DND-41 (cell line): ENCODE results near the gene KRTAP9-1.
"Not testable (repeated sequence)": the region's sequence is repeated elsewhere in the genome, so short reads cannot be mapped to it uniquely, and the experiment has no call there.

Experiments
- ATAC-seq: fragments of 200-7000 bp; cut with Tn5 transposase; 3 replicates; pipeline ENCODE4 v1.9.1; 2021; ENCODE audit warnings: low read depth; ENCODE audit not compliant: insufficient read depth
- DNase-seq: peaks from one replicate; pipeline ENCODE4 v3.0.0-alpha.2; 2020
- H2AFZ ChIP-seq: 2 replicates; pipeline ENCODE4 v1.6.0; 2012; ENCODE audit warnings: low read depth, low read length
- H3K27ac ChIP-seq: 2 replicates; pipeline ENCODE4 v1.5.1; 2012; ENCODE audit warnings: low read length, inconsistent platforms
- H3K27me3 ChIP-seq: fragments of 200-600 bp; sonication (generic); 2 replicates; pipeline ENCODE4 v1.6.0; 2012; ENCODE audit warnings: low read length, mild to moderate bottlenecking, inconsistent platforms; ENCODE audit not compliant: insufficient read depth, poor library complexity
- H3K36me3 ChIP-seq: 2 replicates; pipeline ENCODE4 v1.5.1; 2012; ENCODE audit warnings: low read length, inconsistent platforms; ENCODE audit not compliant: insufficient read depth
- H3K4me1 ChIP-seq: 2 replicates; pipeline ENCODE4 v1.5.1; 2012; ENCODE audit warnings: mild to moderate bottlenecking, low read length; ENCODE audit not compliant: insufficient read depth
- H3K4me2 ChIP-seq: 2 replicates; pipeline ENCODE4 v1.6.0; 2012; ENCODE audit warnings: mild to moderate bottlenecking, moderate library complexity, low read length, inconsistent platforms; ENCODE audit not compliant: insufficient read depth
- H3K4me3 ChIP-seq, 2 experiments: fragments of 200-600 bp in 1 of 2; shearing (Covaris generic) in 1 of 2; 2 replicates each; pipeline ENCODE4 v1.5.1; 2012 to 2016; ENCODE audit warnings: inconsistent platforms in 2 of 2, low read length in 2 of 2, mild to moderate bottlenecking in 2 of 2, low read depth in 1 of 2, moderate library complexity in 1 of 2
- H3K79me2 ChIP-seq: 2 replicates; pipeline ENCODE4 v1.6.0; 2012; ENCODE audit warnings: low read length, inconsistent platforms; ENCODE audit not compliant: insufficient read depth
- H3K9ac ChIP-seq: 2 replicates; pipeline ENCODE4 v1.6.0; 2012; ENCODE audit warnings: low read depth, mild to moderate bottlenecking, inconsistent platforms, low read length, moderate library complexity
- H3K9me3 ChIP-seq: 2 replicates; pipeline ENCODE4 v1.5.1; 2012; ENCODE audit warnings: low read length, moderate library complexity, mild to moderate bottlenecking, inconsistent platforms; ENCODE audit not compliant: insufficient read depth, severe bottlenecking
- H4K20me1 ChIP-seq: 2 replicates; pipeline ENCODE4 v1.6.0; 2012; ENCODE audit warnings: low read length; ENCODE audit not compliant: insufficient read depth
- CTCF ChIP-seq: IDR thresholded peaks from 2 replicates; pipeline ENCODE4 v1.5.1; 2012; ENCODE audit warnings: borderline replicate concordance, low read length, moderate library complexity, mild to moderate bottlenecking; ENCODE audit not compliant: poor library complexity, severe bottlenecking; ENCODE audit errors: extremely low read depth
- EZH2 ChIP-seq: IDR thresholded peaks from 3 replicates; pipeline ENCODE4 v1.6.1; 2012; ENCODE audit warnings: borderline replicate concordance, low read depth, mild to moderate bottlenecking, moderate library complexity, low read length, inconsistent platforms; ENCODE audit not compliant: severe bottlenecking

The KRTAP9-1 gene

GRCh38 chr17:41150026-41150425, 39.7 kb upstream of the KRTAP9-1 start:
- Histone ChIP-seq H3K9me3 (no peaks in the 10 kb centered on the region), H3K9ac (no peak overlapping the region), H4K20me1 (no peaks in the 10 kb centered on the region), H3K4me2 (no peak overlapping the region), H3K27ac (no peak overlapping the region), H3K4me3 (no peak overlapping the region), H3K36me3 (no peaks in the 10 kb centered on the region), H3K4me1 (no peaks in the 10 kb centered on the region), H3K79me2 (no peaks in the 10 kb centered on the region), H3K27me3 (peaks cover 10% of the 10 kb centered on the region), H2AFZ (no peak overlapping the region)
- no peak for ATAC-seq
- TF ChIP-seq EZH2 (no peak), CTCF (no peak)
- no peak for DNase-seq

DNA sequence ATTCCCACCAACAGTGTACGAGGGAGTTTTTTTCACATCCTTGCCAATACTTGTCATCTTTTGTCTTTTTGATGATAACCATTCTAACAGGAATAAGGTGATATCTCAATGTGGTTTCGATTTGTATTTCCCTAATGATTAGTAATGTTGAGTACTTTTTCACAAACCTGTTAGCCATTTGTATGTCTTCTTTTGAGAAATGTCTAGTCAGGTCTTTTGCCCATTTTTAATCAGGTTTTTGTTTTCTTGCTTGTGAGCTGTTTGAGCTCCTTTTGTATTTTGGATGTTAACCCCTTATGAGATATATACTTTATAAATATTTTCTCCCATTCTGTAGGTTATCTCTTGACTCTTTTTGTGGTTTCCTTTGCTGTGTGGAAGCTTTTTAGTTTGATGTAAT, 38.2 kb upstream of the KRTAP9-1 start:
- Histone ChIP-seq H3K4me1 (no peaks in the 10 kb centered on the region), H3K9ac (no peak overlapping the region), H4K20me1 (no peaks in the 10 kb centered on the region), H3K36me3 (no peaks in the 10 kb centered on the region), H2AFZ (no peak overlapping the region), H3K27ac (no peak overlapping the region), H3K4me2 (no peak overlapping the region), H3K27me3 (peaks cover 10% of the 10 kb centered on the region), H3K9me3 (no peaks in the 10 kb centered on the region), H3K4me3 (no peak overlapping the region), H3K79me2 (no peaks in the 10 kb centered on the region)
- ATAC-seq (no peak), DNase-seq (no peak)
- TF ChIP-seq EZH2: no peak

- Histone ChIP-seq H3K79me2 (no peaks in the 10 kb centered on the region), H3K4me2 (no peak overlapping the region), H3K27me3 (peaks cover 10% of the 10 kb centered on the region), H3K27ac (no peak overlapping the region), H3K4me3 (no peak overlapping the region), H4K20me1 (no peaks in the 10 kb centered on the region), H3K9ac (no peak overlapping the region), H3K36me3 (no peaks in the 10 kb centered on the region), H3K4me1 (no peaks in the 10 kb centered on the region), H2AFZ (no peak overlapping the region), H3K9me3 (no peaks in the 10 kb centered on the region)
- TF ChIP-seq CTCF: no peak
- no peak for TF ChIP-seq EZH2
- no peak for ATAC-seq
- DNase-seq: no peak
These were observed 35.8 kb upstream of the KRTAP9-1 start for GRCh38 chr17:41153856-41154255.

DNA sequence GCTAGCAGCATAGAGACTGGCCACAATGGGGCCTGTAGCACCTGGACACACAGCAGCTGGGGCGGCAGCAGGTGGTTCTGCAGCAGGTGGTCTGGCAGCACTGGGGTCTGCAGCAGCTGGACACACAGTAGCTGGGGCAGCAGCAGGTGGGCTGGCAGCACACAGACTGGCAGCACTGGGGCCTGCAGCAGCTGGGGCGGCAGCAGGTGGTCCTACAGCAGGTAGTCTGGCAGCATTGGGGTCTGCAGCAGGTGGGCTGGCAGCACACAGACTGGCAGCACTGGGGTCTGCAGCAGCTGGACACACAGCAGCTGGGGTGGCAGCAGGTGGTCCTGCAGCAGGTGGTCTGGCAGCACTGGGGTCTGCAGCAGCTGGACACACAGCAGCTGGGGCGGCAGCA, 29.5 kb upstream of the KRTAP9-1 start:
- DNase-seq, H4K20me1 ChIP-seq, H3K27ac ChIP-seq, H3K4me2 ChIP-seq, H3K9me3 ChIP-seq, H3K9ac ChIP-seq, H3K79me2 ChIP-seq, H3K4me1 ChIP-seq, ATAC-seq, H3K4me3 ChIP-seq, H2AFZ ChIP-seq, H3K27me3 ChIP-seq, H3K36me3 ChIP-seq: not testable (repeated sequence)

- H3K27me3 ChIP-seq: no peaks in the 10 kb centered on the region
- no peak within 1 kb of the TSS for H3K27ac ChIP-seq
- H3K4me3 ChIP-seq: no peak within 1 kb of the TSS
- TF ChIP-seq CTCF: no peak
- no peak for TF ChIP-seq EZH2
- no peaks in the 10 kb centered on the region for H3K36me3 ChIP-seq
- H2AFZ ChIP-seq: no peak within 1 kb of the TSS
- no peak within 1 kb of the TSS for H3K9ac ChIP-seq
- H3K9me3 ChIP-seq: no peaks in the 10 kb centered on the region
- ATAC-seq: no peak
- no peaks in the 10 kb centered on the region for H3K79me2 ChIP-seq
- no peaks in the 10 kb centered on the region for H3K4me1 ChIP-seq
- DNase-seq: no peak
- H3K4me2 ChIP-seq: no peak within 1 kb of the TSS
- H4K20me1 ChIP-seq: no peaks in the 10 kb centered on the region
These were observed 29.0 kb upstream of the KRTAP9-1 start, which contains the start of gene KRTAP4-4 for GRCh38 chr17:41160648-41161047. TSS of gene KRTAP4-4 (minus strand) at chr17:41160748. CDS start at chr17:41160691, 57 bp downstream.
